Lung (tissue), 12 donors: ENCODE data around the gene KRT80. TPM values are rescaled to one million over a fixed set of nuclear protein-coding genes. Genes with fewer than 3 reads are reported as not detected.
A peak's percentile ranks its signal among the peaks of the same experiment; 100 is the strongest.

Experiments used
- ATAC-seq: fragments of 200-7000 bp; cut with Tn5 transposase; one replicate; pipeline ENCODE4 v1.9.1; 2020; ENCODE audit warnings: moderate number of reproducible peaks; ENCODE audit not compliant: insufficient read depth, low FRiP score
- DNase-seq, 3 donors: peaks; one replicate each; pipeline ENCODE4 v3.0.0-alpha.2; 2013 to 2017
- H3K27ac ChIP-seq, 2 donors: one replicate each; pipeline ENCODE4 v1.5.1; 2013; ENCODE audit warnings: mild to moderate bottlenecking in 2 of 2, moderate library complexity in 2 of 2, control low read depth in 1 of 2, inconsistent platforms in 1 of 2, low read depth in 1 of 2, low read length in 1 of 2
- H3K27me3 ChIP-seq, 3 donors: one replicate each; pipeline ENCODE4 v1.5.1; 2013; ENCODE audit warnings: low read length in 2 of 3; ENCODE audit not compliant: control insufficient read depth in 3 of 3, insufficient read depth in 3 of 3
- H3K36me3 ChIP-seq, 4 donors: one replicate each; pipeline ENCODE4 v1.5.1; 2013; ENCODE audit warnings: low read length in 4 of 4, mild to moderate bottlenecking in 1 of 4, moderate library complexity in 1 of 4; ENCODE audit not compliant: control insufficient read depth in 4 of 4, insufficient read depth in 4 of 4
- H3K4me1 ChIP-seq, 5 donors: one replicate each; pipeline ENCODE4 v1.5.1; 2013; ENCODE audit warnings: low read length in 5 of 5, mild to moderate bottlenecking in 2 of 5, moderate library complexity in 1 of 5; ENCODE audit not compliant: control insufficient read depth in 5 of 5, insufficient read depth in 5 of 5
- H3K4me3 ChIP-seq: one replicate; pipeline ENCODE4 v1.5.1; 2013; ENCODE audit warnings: mild to moderate bottlenecking, control low read depth, moderate library complexity
- H3K9ac ChIP-seq, 2 donors: one replicate each; pipeline ENCODE4 v1.5.1; 2013; ENCODE audit warnings: low read length in 2 of 2, control low read depth in 1 of 2; ENCODE audit not compliant: insufficient read depth in 1 of 2
- H3K9me3 ChIP-seq, 4 donors: one replicate each; pipeline ENCODE4 v1.5.1; 2013; ENCODE audit warnings: low read length in 3 of 4, mild to moderate bottlenecking in 1 of 4, moderate library complexity in 1 of 4; ENCODE audit not compliant: control insufficient read depth in 4 of 4, insufficient read depth in 3 of 4
- WGBS, 2 donors: extraction: QIAGEN DNeasy Blood & Tissue Kit; methylation state at CpG; one replicate each; pipeline ENCODE4 v1.1.7; 2013; 5-methylcytosine and 5-hydroxymethylcytosine counted together
- polyA plus RNA-seq, 2 donors: library from polyadenylated mRNA; stranded (reverse); fragments of 200-250 nt; gene quantifications; one replicate each; pipeline ENCODE4 v1.2.1, GENCODE V29; 2013
- total RNA-seq, 2 donors: library from RNA; depleted of rRNA in 1 of 2; stranded (reverse); fragments of >200 nt in 1 of 2; gene quantifications; one replicate each; pipeline ENCODE4 v1.2.1, GENCODE V29; 2014 to 2021
- TF ChIP-seq, protein P1 (sequence below): IDR thresholded peaks from 2 replicates; pipeline ENCODE4 v1.5.1; 2012; ENCODE audit warnings: mild to moderate bottlenecking; ENCODE audit errors: control extremely low read depth, extremely low read depth
- donor health status: control.
- donor health status: control.
- donor health status: Bipolar disorder and iron deficiency.
- donor health status: healthy.
- donor health status: DM: yes; HTN: yes; CAD: no.

Gene KRT80
- total and polyA plus RNA-seq, 4 donors: 1.8 to 15.5 (median 8.6) TPM

DNA sequence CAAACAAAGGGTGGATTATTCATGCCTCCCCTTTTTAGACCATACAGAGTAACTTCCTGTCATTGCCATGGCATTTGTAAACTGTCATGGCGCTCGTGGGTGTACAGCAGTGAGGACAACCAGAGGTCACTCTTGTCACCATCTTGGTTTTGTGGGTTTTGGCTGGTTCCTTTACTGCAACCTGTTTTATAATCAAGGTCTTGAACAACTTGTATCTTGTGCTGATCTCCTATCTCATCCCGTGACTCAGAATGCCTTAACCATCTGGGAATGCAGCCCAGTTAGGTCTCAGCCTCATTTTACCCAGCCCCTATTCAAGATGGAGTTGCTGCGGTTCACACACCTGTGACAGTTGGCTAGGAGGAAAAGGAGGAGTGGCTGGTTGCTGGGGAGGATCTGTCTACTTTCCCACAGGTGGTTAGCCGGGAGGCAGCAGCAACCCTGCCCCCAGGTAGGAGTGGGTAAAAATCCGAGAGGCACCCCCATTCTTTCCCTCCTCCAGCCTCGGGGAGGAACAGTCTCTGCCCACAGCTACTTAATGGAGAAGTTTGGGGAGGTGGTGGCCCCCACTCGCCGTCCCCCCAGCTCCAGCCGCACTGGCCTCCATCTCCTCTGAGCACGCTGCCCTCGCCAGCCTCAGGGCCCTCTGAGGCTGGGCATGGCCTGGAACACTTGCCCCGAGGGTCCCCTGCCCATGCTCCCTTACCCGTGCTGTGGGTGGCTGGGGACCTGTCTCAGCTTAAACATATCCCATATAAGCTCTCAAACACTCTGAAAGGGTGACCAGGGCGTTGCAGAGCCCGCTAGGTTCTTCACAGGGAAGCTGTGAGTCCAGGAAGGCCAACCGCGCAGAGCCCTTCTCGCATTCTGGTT, 70.6 kb downstream of the KRT80 start:
- TF ChIP-seq, protein P1, sequence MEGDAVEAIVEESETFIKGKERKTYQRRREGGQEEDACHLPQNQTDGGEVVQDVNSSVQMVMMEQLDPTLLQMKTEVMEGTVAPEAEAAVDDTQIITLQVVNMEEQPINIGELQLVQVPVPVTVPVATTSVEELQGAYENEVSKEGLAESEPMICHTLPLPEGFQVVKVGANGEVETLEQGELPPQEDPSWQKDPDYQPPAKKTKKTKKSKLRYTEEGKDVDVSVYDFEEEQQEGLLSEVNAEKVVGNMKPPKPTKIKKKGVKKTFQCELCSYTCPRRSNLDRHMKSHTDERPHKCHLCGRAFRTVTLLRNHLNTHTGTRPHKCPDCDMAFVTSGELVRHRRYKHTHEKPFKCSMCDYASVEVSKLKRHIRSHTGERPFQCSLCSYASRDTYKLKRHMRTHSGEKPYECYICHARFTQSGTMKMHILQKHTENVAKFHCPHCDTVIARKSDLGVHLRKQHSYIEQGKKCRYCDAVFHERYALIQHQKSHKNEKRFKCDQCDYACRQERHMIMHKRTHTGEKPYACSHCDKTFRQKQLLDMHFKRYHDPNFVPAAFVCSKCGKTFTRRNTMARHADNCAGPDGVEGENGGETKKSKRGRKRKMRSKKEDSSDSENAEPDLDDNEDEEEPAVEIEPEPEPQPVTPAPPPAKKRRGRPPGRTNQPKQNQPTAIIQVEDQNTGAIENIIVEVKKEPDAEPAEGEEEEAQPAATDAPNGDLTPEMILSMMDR: no peak
- Histone ChIP-seq H3K4me1 (peaks cover 0 to 15% (median 6%) of the 10 kb centered on the region in 5 donors), H3K27ac (no peak overlapping the region), H3K36me3 (no peaks in the 10 kb centered on the region), H3K9me3 (no peaks in the 10 kb centered on the region), H3K9ac (no peak overlapping the region), H3K4me3 (no peak overlapping the region), H3K27me3 (no peaks in the 10 kb centered on the region)
- WGBS, 2 donors: 70 to 79% methylated on average over 19 of the region's 19 CpGs
- DNase-seq (no peak), ATAC-seq (no peak)

DNA sequence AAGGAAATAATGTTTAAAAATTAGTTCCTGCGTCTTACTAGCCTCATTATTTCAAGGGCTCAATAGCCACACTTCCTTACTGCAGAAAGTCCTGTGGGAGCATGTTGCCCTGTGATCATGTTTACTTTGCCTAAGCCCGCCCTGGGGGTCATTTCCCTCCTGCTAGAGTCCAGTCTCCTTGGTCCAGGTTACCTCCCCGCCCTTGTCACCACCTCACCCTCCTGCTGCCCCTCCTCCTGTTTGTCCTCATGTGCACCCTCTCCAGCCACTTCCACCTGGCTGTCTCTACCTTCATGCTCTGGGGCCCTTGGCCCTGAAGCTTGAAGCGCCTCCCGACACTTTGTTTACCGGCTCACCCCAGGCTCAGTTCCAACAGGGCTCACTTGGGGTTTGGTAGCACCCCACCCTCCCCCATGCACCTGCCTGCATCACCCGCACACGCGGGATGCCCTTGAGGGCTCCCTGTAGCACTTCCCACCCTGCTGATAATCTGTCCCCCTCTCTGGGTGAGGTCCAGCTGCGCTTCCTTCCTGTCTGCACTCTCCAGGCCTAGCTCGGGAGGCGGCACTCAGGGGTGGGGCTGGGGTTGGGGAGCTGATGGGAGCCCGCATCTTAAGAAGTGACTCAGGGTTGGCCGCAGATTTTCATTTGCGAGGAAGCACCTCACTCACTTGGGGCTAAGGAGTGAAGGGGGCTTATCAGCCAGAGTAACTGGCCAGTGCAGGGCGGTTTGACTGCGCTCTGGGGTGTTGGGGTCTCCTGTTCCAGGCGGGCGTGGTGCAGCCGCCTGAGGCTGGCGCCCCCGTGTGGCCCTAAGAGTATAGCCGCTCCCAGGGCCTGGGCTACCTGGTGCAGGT, 72.2 kb downstream of the KRT80 start:
- Histone ChIP-seq H3K9ac (no peak overlapping the region), H3K27ac (peak overlapping the region in 1 of 2 donors; percentile 32), H3K4me1 (peaks cover 0 to 8% (median 6%) of the 10 kb centered on the region in 5 donors), H3K4me3 (no peak overlapping the region), H3K27me3 (no peaks in the 10 kb centered on the region), H3K9me3 (no peaks in the 10 kb centered on the region), H3K36me3 (no peaks in the 10 kb centered on the region)
- peak; percentile 71 for ATAC-seq
- 15 to 16% methylated on average over 23 of the region's 23 CpGs for WGBS, 2 donors
- TF ChIP-seq, protein P1: no peak
- DNase-seq: peak; percentile 27 to 53 (median 49)

Other genes with a start within 250 kb of the KRT80 start
- gene ACVR1B, start 240.3 kb downstream of the KRT80 start, total RNA-seq: 10 to 100 TPM; 14.0 to 41.7 TPM
- gene ACVR1B, start 240.3 kb downstream of the KRT80 start, polyA plus RNA-seq: 10 to 100 TPM; 14.3 to 27.7 TPM
- 10 to 100 TPM; 31.4 to 84.0 TPM for gene TAMALIN, start 185.1 kb downstream of the KRT80 start, total RNA-seq
- gene TAMALIN, start 185.1 kb downstream of the KRT80 start, polyA plus RNA-seq: 10 to 100 TPM; 52.9 to 68.0 TPM
- gene NR4A1, start 140.6 kb downstream of the KRT80 start, total RNA-seq: 10 to 100 TPM; 56.8 to 77.9 TPM
- gene NR4A1, start 140.6 kb downstream of the KRT80 start, polyA plus RNA-seq: 10 to 100 TPM; 45.1 to 67.3 TPM
- 10 to 100 TPM; 22.1 to 37.2 TPM for gene ATG101, start 122.0 kb downstream of the KRT80 start, total RNA-seq
- gene ATG101, start 122.0 kb downstream of the KRT80 start, polyA plus RNA-seq: 10 to 100 TPM; 36.2 to 64.3 TPM
- 1 to 10 TPM; 2.2 to 6.5 TPM for gene SMIM41, start 112.3 kb downstream of the KRT80 start, total RNA-seq
- gene SMIM41, start 112.3 kb downstream of the KRT80 start, polyA plus RNA-seq: 1 to 10 TPM; 1.9 to 7.6 TPM
- 1,000 to 10,000 TPM in 1 of 2 donors, 10 to 100 TPM in 1; 33.6 to 1,411 TPM for gene KRT7, start 41.2 kb upstream of the KRT80 start, total RNA-seq
- gene KRT7, start 41.2 kb upstream of the KRT80 start, polyA plus RNA-seq: 1,000 to 10,000 TPM; 1,201 to 1,415 TPM
- gene KRT86, start 82.6 kb upstream of the KRT80 start, total RNA-seq: 1 to 10 TPM in 1 of 2 donors, not detected in 1; 1.1 TPM
- gene KRT86, start 82.6 kb upstream of the KRT80 start, polyA plus RNA-seq: under 1 TPM; 0.11 to 0.31 TPM
- under 1 TPM; 0.20 to 0.61 TPM for gene KRT81, start 99.5 kb upstream of the KRT80 start, total RNA-seq
- gene KRT81, start 99.5 kb upstream of the KRT80 start, polyA plus RNA-seq: under 1 TPM; 0.02 to 0.26 TPM
- not detected for gene KRT83, start 129.4 kb upstream of the KRT80 start, total RNA-seq
- gene KRT83, start 129.4 kb upstream of the KRT80 start, polyA plus RNA-seq: not detected
- not detected for gene KRT85, start 175.5 kb upstream of the KRT80 start, total RNA-seq
- not detected for gene KRT85, start 175.5 kb upstream of the KRT80 start, polyA plus RNA-seq
- gene KRT84, start 193.6 kb upstream of the KRT80 start, total RNA-seq: not detected
- not detected for gene KRT84, start 193.6 kb upstream of the KRT80 start, polyA plus RNA-seq
- not detected for gene KRT82, start 214.3 kb upstream of the KRT80 start, total RNA-seq
- not detected for gene KRT82, start 214.3 kb upstream of the KRT80 start, polyA plus RNA-seq
- not detected for gene KRT75, start 242.4 kb upstream of the KRT80 start, total RNA-seq
- under 1 TPM in 1 of 2 donors, not detected in 1; 0.01 TPM for gene KRT75, start 242.4 kb upstream of the KRT80 start, polyA plus RNA-seq